CD14-positive monocyte (primary cell): ENCODE data around the gene SSU72. TPM values are rescaled to one million over a fixed set of nuclear protein-coding genes. Genes with fewer than 3 reads are reported as not detected.

Experiments
- DNase-seq, 3 donors: peaks; one replicate each; pipeline ENCODE4 v3.0.0-alpha.2; 2011 to 2022
- H2AFZ ChIP-seq: 2 replicates; pipeline ENCODE4 v1.6.0; 2012; ENCODE audit warnings: mild to moderate bottlenecking, low read depth, low read length, inconsistent platforms; ENCODE audit not compliant: insufficient read depth, poor library complexity, severe bottlenecking
- H3K27ac ChIP-seq, 2 donors: 1 replicate in 1 of 2; 2 replicates in 1 of 2; pipeline ENCODE4 v1.5.1; 2012 to 2013; ENCODE audit warnings: low read length in 2 of 2, control low read depth in 1 of 2, inconsistent platforms in 1 of 2, low read depth in 1 of 2, mild to moderate bottlenecking in 1 of 2
- H3K27me3 ChIP-seq, 2 donors: one replicate each; pipeline versions ENCODE4 v1.6.0 to v1.6.1; 2011 to 2013; ENCODE audit warnings: low read length in 2 of 2; ENCODE audit not compliant: control insufficient read depth in 2 of 2, insufficient read depth in 2 of 2
- H3K36me3 ChIP-seq, 2 donors: replicated peaks in 1 of 2; 1 replicate in 1 of 2; 2 replicates in 1 of 2; pipeline versions ENCODE4 v1.5.1 to v1.6.1; 2012 to 2013; ENCODE audit warnings: low read length in 2 of 2, control low read depth in 1 of 2, inconsistent platforms in 1 of 2, mild to moderate bottlenecking in 1 of 2; ENCODE audit not compliant: insufficient read depth in 2 of 2, control insufficient read depth in 1 of 2
- H3K4me1 ChIP-seq, 2 donors: 1 replicate in 1 of 2; 2 replicates in 1 of 2; pipeline versions ENCODE4 v1.5.1 to v1.6.1; 2012 to 2013; ENCODE audit warnings: low read length in 2 of 2, control low read depth in 1 of 2, inconsistent platforms in 1 of 2, mild to moderate bottlenecking in 1 of 2, moderate library complexity in 1 of 2; ENCODE audit not compliant: insufficient read depth in 2 of 2, control insufficient read depth in 1 of 2
- H3K4me2 ChIP-seq: replicated peaks from 2 replicates; pipeline ENCODE3; 2012; ENCODE audit warnings: low read length, moderate library complexity, mild to moderate bottlenecking; ENCODE audit not compliant: poor library complexity, severe bottlenecking; ENCODE audit errors: extremely low read depth
- H3K4me3 ChIP-seq, 3 experiments: fragments of 200-600 bp in 1 of 3; sonication (generic) in 1 of 3; replicated peaks in 1 of 3; 1 replicate in 2 of 3; 2 replicates in 1 of 3; pipeline ENCODE4 v1.5.1; 2011 to 2013; ENCODE audit warnings: low read length in 3 of 3, mild to moderate bottlenecking in 3 of 3, control low read depth in 2 of 3, low read depth in 2 of 3, inconsistent platforms in 1 of 3, moderate library complexity in 1 of 3
- H3K79me2 ChIP-seq: 2 replicates; pipeline ENCODE4 v1.6.0; 2012; ENCODE audit warnings: mild to moderate bottlenecking, control low read depth, inconsistent platforms, low read length, moderate library complexity; ENCODE audit not compliant: insufficient read depth
- H3K9ac ChIP-seq: 2 replicates; pipeline ENCODE4 v1.6.0; 2017; ENCODE audit warnings: low read length, mild to moderate bottlenecking; ENCODE audit not compliant: insufficient read depth, poor library complexity, severe bottlenecking
- H3K9me3 ChIP-seq, 2 donors: replicated peaks in 1 of 2; 1 replicate in 1 of 2; 2 replicates in 1 of 2; pipeline versions ENCODE4 v1.5.1 to v1.6.1; 2012 to 2013; ENCODE audit warnings: low read length in 2 of 2, control low read depth in 1 of 2; ENCODE audit not compliant: control insufficient read depth in 1 of 2, insufficient read depth in 1 of 2
- H4K20me1 ChIP-seq: 2 replicates; pipeline ENCODE4 v1.6.0; 2012; ENCODE audit warnings: mild to moderate bottlenecking, low read length, control low read depth, moderate library complexity; ENCODE audit not compliant: insufficient read depth
- H3K27ac Mint-ChIP-seq, 7 donors: one replicate each; pipeline ENCODE4 v1.8.0; 2020; ENCODE audit warnings: mild to moderate bottlenecking in 7 of 7, mixed read lengths in 7 of 7, moderate library complexity in 6 of 7, inconsistent platforms in 2 of 7
- H3K27me3 Mint-ChIP-seq, 3 donors: one replicate each; pipeline ENCODE4 v1.8.0; 2021 to 2022; ENCODE audit warnings: low read depth in 3 of 3, mild to moderate bottlenecking in 3 of 3, mixed read lengths in 3 of 3, moderate library complexity in 3 of 3, inconsistent platforms in 1 of 3
- H3K36me3 Mint-ChIP-seq, 2 donors: one replicate each; pipeline ENCODE4 v1.8.0; 2020; ENCODE audit warnings: mixed read lengths in 2 of 2, inconsistent platforms in 1 of 2, mild to moderate bottlenecking in 1 of 2
- H3K4me1 Mint-ChIP-seq: one replicate; pipeline ENCODE4 v1.8.0; 2020; ENCODE audit warnings: mild to moderate bottlenecking, mixed read lengths
- H3K4me3 Mint-ChIP-seq, 2 donors: one replicate each; pipeline ENCODE4 v1.8.0; 2020; ENCODE audit warnings: mild to moderate bottlenecking in 2 of 2, mixed read lengths in 2 of 2, moderate library complexity in 1 of 2
- H3K9me3 Mint-ChIP-seq, 7 donors: one replicate each; pipeline ENCODE4 v1.8.0; 2020 to 2022; ENCODE audit warnings: mixed read lengths in 7 of 7, mild to moderate bottlenecking in 6 of 7, moderate library complexity in 6 of 7, inconsistent platforms in 2 of 7
- CTCF ChIP-seq: fragments of 200-600 bp; IDR thresholded peaks from one replicate; pipeline ENCODE4 v1.8.0; 2022; ENCODE audit warnings: antibody characterized with exemption, mild to moderate bottlenecking
- WGBS: methylation state at CpG from one replicate; pipeline ENCODE4 v1.1.5; 2013; ENCODE audit warnings: missing lambda C conversion rate; ENCODE audit not compliant: insufficient coverage; 5-methylcytosine and 5-hydroxymethylcytosine counted together
- intact Hi-C, 2 donors: fragments of 100-400 bp; cut with micrococcal nuclease; formaldehyde crosslinking; loops; one replicate each; pipeline versions ENCODE4 v1.15.0 to v1.15.1; 2023
- polyA plus RNA-seq, 3 donors: library from polyadenylated mRNA; depleted of rRNA in 1 of 3; unstranded in 2 of 3; stranded (reverse) in 1 of 3; fragments of 300-500 nt in 2 of 3; fragments of >200 nt in 1 of 3; fragmentation: Illumina TruSeq in 2 of 3; gene quantifications; 1 replicate in 2 of 3; 2 replicates in 1 of 3; pipeline ENCODE4 v1.2.3, GENCODE V29; 2012 to 2021

The SSU72 gene
- polyA plus RNA-seq, 3 donors = 88.1 to 168 (median 138) TPM

GRCh38 chr1:1617516-1617915 lies 42.9 kb upstream of the SSU72 start:
- H3K27me3 ChIP-seq = no peaks in the 10 kb centered on the region
- H3K9me3 ChIP-seq = no peaks in the 10 kb centered on the region
- H3K4me3 Mint-ChIP-seq = peak overlapping the region; percentile 16 to 82
- 98% methylated on average over 4 of the region's 11 CpGs for WGBS
- H3K9ac ChIP-seq = no peak overlapping the region
- no peak for TF ChIP-seq CTCF
- peaks cover 0 to 5% of the 10 kb centered on the region in 2 donors for H3K36me3 ChIP-seq
- no peak overlapping the region for H3K27ac ChIP-seq
- H3K79me2 ChIP-seq = peaks cover 22% of the 10 kb centered on the region
- peaks cover 0 to 2% (median 0%) of the 10 kb centered on the region in 7 donors for H3K9me3 Mint-ChIP-seq
- no peak overlapping the region for H3K4me3 ChIP-seq
- peak overlapping the region in 1 of 7 donors; percentile 7 for H3K27ac Mint-ChIP-seq
- peaks cover 12% of the 10 kb centered on the region for H4K20me1 ChIP-seq
- no peak for DNase-seq
- peaks cover 0 to 6% (median 0%) of the 10 kb centered on the region in 3 donors for H3K27me3 Mint-ChIP-seq
- no peak overlapping the region for H2AFZ ChIP-seq
- intact Hi-C loops = no loop called here
- H3K4me1 Mint-ChIP-seq = peaks cover 30% of the 10 kb centered on the region
- peaks cover 26 to 33% of the 10 kb centered on the region in 2 donors for H3K4me1 ChIP-seq
- H3K4me2 ChIP-seq = no peak overlapping the region
- H3K36me3 Mint-ChIP-seq = peaks cover 9 to 11% of the 10 kb centered on the region in 2 donors

- H3K4me2 ChIP-seq = peak overlapping the region; percentile 91
- peaks cover 12% of the 10 kb centered on the region for H4K20me1 ChIP-seq
- H3K4me1 ChIP-seq = peaks cover 26 to 33% of the 10 kb centered on the region in 2 donors
- TF ChIP-seq CTCF = no peak
- Mint-ChIP-seq H3K4me3 (peak overlapping the region; percentile 82 to 86), H3K36me3 (peaks cover 9 to 11% of the 10 kb centered on the region in 2 donors), H3K4me1 (peaks cover 31% of the 10 kb centered on the region), H3K27ac (peak overlapping the region in 2 of 7 donors; percentile 56 to 79), H3K9me3 (no peaks in the 10 kb centered on the region), H3K27me3 (peaks cover 0 to 6% (median 0%) of the 10 kb centered on the region in 3 donors)
- no peak overlapping the region for H3K9ac ChIP-seq
- no peak overlapping the region for H3K27ac ChIP-seq
- H3K79me2 ChIP-seq = peaks cover 22% of the 10 kb centered on the region
- no peaks in the 10 kb centered on the region for H3K9me3 ChIP-seq
- H3K4me3 ChIP-seq = peak overlapping the region in 2 of 3 experiments; percentile 44 to 87
- 94% methylated on average over 18 of the region's 19 CpGs for WGBS
- intact Hi-C loops = no loop called here
- no peak for DNase-seq
- no peaks in the 10 kb centered on the region for H3K27me3 ChIP-seq
- H3K36me3 ChIP-seq = peaks cover 0 to 5% of the 10 kb centered on the region in 2 donors
- no peak overlapping the region for H2AFZ ChIP-seq
Measured at GRCh38 chr1:1616838-1617237, 42.2 kb upstream of the SSU72 start.
